DMS 273 (cell line): ENCODE data around the gene NFX1.
"Not testable (repeated sequence)": the region's sequence is repeated elsewhere in the genome, so short reads cannot be mapped to it uniquely, and the experiment has no call there.

Source experiments
- DNase-seq: peaks from one replicate; lab custom pipeline; 2025; ENCODE audit not compliant: unreplicated experiment; lab: John Stamatoyannopoulos, UW

The NFX1 gene

DNA sequence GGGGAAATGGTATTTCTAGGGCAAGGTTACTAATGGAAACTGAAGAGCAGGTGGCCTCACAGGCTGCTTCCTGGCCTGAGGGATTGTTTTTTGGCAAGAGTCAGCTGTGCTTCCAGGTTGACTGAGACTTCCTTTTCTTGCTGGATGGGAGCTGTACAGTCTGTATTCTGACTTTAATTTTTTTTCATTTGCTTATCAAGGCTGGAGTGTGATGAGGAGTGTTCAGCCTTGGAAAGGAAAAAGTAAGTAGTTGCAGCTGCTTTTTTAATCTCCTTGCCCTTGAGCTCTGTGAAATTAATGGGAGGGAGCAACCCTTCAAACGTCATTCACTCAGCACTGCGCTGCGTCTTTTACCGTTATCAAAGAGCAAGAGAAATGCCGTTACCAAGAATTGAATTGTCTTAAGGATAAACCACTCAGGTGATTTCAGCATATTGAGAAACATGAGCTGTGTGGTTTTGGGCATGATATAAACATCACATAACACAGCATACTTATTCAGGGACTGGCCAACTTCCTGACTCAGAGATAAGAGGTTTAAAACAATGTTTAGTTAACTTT lies 64.4 kb downstream of the NFX1 start:
- peak; percentile 41 for DNase-seq

- no peak for DNase-seq
Measured at GRCh38 chr9:33355933-33356332, 65.6 kb downstream of the NFX1 start.

DNA sequence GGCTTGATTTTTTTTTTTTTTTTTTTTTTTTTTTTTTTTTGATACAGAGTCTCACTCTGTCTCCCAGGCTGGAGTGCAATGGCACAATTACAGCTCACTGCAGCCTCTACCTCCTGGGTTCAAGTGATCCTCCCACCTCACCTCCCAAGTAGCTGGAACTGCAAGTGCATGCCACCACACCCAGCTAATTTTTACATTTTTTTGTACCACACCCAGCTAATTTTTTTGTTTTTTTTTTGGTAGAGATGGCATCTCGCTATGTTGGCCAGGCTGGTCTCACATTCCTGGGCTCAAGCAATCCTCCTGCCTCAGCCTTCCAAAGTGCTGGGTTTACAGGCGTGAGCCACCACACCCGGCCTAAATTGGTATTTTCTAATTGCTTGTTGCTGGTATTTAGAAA lies 68.3 kb downstream of the NFX1 start:
- not testable (repeated sequence) for DNase-seq

DNA sequence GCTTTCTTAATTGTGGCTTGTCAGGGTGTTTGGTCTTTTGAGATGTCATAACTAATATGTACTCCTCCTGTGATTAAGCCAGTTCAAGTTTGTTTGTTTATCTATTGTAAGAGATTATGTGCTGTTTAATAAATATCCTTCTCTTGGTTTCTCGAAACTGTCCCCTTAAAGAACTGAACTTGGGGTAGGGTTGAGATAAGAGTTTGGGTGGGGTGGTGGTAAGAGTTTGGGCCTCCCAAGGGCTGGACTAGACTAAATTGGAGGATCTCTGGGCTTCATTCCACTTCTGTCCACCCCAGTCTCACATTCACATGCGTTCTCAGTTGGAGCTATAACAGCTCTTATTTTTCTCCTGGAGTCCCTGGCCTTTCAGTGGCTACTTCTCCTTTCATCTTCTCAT lies 73.8 kb downstream of the NFX1 start:
- DNase-seq, result no peak

DNA sequence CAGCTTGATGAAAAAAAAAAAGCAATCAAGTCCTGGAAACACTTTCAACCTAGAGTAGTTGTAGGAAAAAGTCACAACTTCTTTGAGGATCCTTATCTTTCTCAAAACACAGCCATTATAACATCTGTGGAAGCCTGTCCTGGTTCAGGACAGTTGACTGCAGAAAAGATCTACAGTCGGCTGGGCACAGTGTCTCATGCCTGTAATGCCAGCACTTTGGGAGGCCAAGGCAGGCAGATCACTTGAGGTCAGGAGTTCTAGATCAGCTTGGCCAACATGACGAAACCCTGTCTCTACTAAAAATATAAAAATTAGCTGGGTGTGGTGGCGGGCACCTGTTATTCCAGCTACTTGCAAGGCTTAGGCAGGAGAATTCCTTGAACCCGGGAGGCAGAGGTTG lies 74.5 kb downstream of the NFX1 start:
- DNase-seq, result not testable (repeated sequence)

DNA sequence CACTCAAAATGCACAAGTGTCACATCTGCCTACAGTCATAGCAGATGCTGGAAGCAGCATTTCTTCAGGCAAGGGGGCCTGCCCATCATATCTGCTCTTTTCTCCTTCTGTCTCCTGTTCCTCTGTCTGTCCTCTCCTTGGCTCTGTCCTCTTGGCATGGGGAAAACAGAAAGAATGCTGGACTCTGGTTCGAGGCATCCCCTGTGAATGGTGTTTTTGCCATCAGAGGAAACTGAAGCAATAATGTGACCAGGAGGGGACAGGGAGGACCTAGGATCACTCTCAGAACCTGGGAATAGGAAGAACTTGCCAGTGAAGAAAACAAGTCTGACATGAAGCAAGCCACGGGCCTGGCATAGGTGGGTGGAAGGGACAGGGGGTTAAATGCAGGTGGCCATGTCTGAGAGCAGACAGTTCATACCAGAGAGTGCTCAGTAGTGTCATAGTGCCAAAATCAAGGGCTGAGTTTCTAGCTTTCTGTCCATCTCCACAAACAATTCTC lies 76.7 kb downstream of the NFX1 start:
- no peak for DNase-seq

DNA sequence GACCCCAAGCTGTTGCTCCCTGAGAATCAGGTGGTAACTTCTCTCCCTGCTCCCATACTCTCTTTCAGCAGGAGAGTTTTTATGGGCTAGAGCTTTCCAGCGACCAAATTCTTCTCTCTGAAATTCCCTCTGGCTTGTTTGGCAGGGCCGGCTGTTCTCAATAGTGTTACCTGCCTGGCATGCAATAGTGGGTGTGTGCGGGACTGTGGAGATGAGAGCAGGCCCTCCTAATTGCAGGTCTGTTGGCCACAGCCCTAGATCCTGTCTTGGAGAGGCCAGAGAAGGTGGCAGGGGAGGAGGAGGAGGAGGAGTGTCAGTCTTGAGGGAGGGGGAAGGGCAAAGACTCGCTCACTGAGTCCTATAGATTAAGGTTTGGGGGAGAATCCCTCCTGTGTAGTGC lies 82.6 kb downstream of the NFX1 start:
- DNase-seq, result no peak

GRCh38 chr9:33374190-33374589 lies 83.9 kb downstream of the NFX1 start:
- no peak for DNase-seq

DNA sequence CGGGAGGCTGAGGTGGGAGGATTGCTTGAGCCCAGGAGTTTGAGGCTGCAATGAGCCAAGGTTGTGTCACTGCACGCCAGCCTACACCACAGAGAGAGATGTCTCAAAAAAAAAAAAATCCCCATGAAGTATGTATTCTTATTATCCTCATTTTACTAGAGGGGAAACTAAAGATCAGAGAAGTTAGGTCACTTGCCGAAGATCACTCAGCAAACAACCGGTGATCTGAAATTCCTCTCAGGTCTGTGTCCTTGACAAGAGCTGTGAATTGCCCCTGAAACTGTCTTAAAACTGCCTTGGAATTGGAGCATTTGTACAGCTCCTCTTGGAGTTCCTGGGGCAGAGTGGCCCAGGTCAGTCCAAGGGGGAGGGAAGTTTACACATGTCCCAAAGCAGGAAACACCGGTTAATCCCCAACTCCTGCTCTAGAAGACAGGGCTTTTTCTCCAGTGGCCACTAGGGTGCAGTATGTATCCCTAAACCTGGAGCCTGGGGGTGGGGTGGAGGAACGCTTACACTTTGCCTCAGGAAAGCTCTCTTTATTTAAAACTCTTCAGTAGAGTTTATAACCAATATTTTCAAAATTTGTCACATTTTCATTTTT lies 84.4 kb downstream of the NFX1 start:
- DNase-seq, result peak; percentile 88

DNA sequence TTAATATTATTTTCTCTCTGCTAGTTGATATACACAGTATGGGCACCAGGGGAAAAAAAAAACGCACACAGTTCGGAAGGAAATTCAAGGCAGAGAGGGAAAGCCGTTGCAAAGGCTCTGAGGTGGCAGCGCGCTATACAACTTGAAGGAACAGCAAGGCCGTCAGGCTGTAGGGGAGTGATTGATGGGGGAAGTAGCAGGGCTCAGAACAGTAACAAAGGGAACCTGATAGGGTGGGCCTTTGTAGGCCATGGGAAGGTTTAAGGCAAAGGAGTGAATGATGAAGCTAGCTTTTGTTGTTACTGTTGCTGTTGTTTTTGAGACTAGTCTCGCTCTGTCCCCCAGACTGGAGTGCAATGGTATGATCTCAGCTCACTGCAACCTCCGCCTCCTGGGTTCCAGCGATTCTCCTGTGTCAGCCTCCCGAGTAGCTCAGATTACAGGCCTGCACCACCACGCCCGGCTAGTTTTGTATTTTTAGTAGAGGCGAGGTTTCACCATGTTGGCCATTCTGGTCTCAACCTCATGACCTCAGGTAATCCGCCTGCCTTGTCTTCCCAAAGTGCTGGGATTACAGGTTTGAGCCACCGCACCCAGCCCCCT lies 85.0 kb downstream of the NFX1 start:
- peak; percentile 49 for DNase-seq

GRCh38 chr9:33375841-33376321 lies 85.6 kb downstream of the NFX1 start:
- peak; percentile 56 for DNase-seq

- DNase-seq, result no peak
Measured at GRCh38 chr9:33377089-33377715, 86.9 kb downstream of the NFX1 start.

DNA sequence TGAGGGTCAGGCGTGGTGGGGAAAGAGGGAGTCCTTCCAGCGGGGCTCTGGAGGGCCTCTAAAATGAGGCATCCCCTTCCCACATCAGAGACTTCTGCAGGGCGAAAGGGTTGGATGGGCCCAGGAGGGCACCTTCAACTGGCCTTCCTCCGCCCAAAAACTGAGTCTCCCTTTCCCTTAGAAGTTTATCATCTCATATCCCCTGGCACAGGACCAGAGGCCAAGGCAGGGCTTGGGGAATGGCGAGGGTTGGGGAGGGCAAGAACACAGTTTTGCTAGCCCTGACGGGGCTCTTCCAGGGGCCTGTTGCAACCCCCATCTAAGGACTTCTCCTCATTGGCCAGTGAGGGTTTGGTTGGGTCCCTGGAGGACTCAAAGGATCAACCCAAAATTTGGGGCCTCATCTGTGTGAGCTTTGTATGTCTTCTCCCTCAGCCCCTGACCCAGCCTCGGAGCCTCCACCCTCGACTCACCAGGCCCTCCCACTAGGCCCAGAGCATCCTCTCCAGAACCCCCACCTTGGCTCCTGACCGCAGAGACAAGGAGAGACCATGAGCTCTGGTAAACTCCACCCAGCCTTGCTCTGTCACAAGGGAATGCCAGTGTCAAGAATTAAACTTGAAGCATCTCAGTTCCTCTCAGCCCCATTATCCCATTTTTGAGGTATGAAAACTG lies 87.9 kb downstream of the NFX1 start:
- no peak for DNase-seq

- no peak for DNase-seq
Measured at GRCh38 chr9:33379666-33380389, 89.5 kb downstream of the NFX1 start.

- DNase-seq, result no peak
Measured at GRCh38 chr9:33380390-33381094, 90.2 kb downstream of the NFX1 start.

DNA sequence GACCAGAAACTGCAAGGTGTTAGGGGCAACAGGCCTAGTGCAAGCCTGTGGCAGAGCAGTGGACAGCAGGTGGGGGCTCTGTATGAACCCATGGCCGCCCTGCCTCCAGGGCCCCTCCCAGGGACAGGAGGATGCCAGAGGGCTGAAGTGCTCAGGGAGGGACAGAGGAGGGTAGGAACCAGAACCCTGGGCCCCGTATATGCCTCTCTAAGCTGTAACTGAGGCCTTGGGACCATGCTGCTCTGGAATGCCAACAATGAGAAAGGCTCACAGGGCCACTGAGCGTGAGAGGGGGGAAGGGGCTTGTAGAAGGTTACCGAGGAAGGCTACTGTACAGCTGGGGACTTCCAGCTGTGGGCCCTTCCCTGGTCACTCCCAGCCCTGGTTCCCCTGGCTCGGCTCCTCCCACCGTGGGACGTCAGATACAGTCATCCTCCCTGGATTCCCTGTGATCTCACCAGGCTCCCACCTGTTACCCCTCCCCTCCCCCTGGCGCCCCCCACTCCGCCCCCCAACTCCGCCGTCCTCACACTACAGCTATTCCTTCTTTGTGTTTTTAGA lies 91.0 kb downstream of the NFX1 start:
- peak; percentile 17 for DNase-seq

GRCh38 chr9:33382397-33382796 lies 92.1 kb downstream of the NFX1 start:
- DNase-seq, result not testable (repeated sequence)

- not testable (repeated sequence) for DNase-seq
Measured at GRCh38 chr9:33383396-33383795, 93.1 kb downstream of the NFX1 start.

GRCh38 chr9:33385536-33385935 lies 95.2 kb downstream of the NFX1 start:
- DNase-seq, result not testable (repeated sequence)
